Effector memory CD4-positive, alpha-beta T cell (primary cell): ENCODE measurements around the gene AGPAT2.

Source experiments
- DNase-seq, 3 donors: peaks; one replicate each; pipeline ENCODE4 v3.0.0-alpha.2; 2020
- H3K27ac ChIP-seq: 2 replicates; pipeline ENCODE4 v1.7.0; 2013; ENCODE audit warnings: mild to moderate bottlenecking, low read length, moderate library complexity; ENCODE audit not compliant: insufficient read depth, poor library complexity, severe bottlenecking
- H3K27me3 ChIP-seq: replicated peaks from 2 replicates; pipeline ENCODE4 v1.7.0; 2013; ENCODE audit warnings: mild to moderate bottlenecking, low read length; ENCODE audit not compliant: insufficient read depth, control insufficient read depth, poor library complexity, severe bottlenecking
- H3K36me3 ChIP-seq: 2 replicates; pipeline ENCODE4 v1.7.0; 2013; ENCODE audit warnings: mild to moderate bottlenecking, low read length, moderate library complexity; ENCODE audit not compliant: control insufficient read depth, insufficient read depth
- H3K4me1 ChIP-seq: 2 replicates; pipeline ENCODE4 v1.7.0; 2013; ENCODE audit warnings: low read length, mild to moderate bottlenecking; ENCODE audit not compliant: control insufficient read depth, insufficient read depth, poor library complexity, severe bottlenecking
- H3K4me3 ChIP-seq: 2 replicates; pipeline ENCODE4 v1.7.0; 2013; ENCODE audit warnings: low read length, low read depth, mild to moderate bottlenecking; ENCODE audit not compliant: insufficient read depth, poor library complexity, severe bottlenecking
- H3K9me3 ChIP-seq: 2 replicates; pipeline ENCODE4 v1.7.0; 2013; ENCODE audit warnings: mild to moderate bottlenecking, low read length, moderate library complexity; ENCODE audit not compliant: control insufficient read depth

The AGPAT2 gene

DNA sequence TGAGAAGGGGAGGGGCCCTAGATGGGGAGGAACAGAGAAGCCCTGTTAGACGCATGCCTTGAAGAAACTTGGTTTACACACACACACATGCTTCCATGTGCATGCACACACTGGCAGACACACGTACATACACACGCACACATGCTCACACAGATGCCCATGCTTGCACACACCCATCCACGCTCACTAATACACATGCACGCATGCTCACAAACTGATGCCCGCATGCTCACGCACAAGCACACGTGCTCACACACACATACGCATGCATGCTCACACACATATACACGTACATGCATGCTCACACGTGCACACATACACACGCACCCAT lies 56.6 kb downstream of the AGPAT2 start:
- no peaks in the 10 kb centered on the region for H3K4me1 ChIP-seq
- no peak overlapping the region for H3K4me3 ChIP-seq
- H3K27ac ChIP-seq: no peak overlapping the region
- DNase-seq: no peak
- H3K9me3 ChIP-seq: no peaks in the 10 kb centered on the region
- H3K36me3 ChIP-seq: no peaks in the 10 kb centered on the region
- H3K27me3 ChIP-seq: no peaks in the 10 kb centered on the region

DNA sequence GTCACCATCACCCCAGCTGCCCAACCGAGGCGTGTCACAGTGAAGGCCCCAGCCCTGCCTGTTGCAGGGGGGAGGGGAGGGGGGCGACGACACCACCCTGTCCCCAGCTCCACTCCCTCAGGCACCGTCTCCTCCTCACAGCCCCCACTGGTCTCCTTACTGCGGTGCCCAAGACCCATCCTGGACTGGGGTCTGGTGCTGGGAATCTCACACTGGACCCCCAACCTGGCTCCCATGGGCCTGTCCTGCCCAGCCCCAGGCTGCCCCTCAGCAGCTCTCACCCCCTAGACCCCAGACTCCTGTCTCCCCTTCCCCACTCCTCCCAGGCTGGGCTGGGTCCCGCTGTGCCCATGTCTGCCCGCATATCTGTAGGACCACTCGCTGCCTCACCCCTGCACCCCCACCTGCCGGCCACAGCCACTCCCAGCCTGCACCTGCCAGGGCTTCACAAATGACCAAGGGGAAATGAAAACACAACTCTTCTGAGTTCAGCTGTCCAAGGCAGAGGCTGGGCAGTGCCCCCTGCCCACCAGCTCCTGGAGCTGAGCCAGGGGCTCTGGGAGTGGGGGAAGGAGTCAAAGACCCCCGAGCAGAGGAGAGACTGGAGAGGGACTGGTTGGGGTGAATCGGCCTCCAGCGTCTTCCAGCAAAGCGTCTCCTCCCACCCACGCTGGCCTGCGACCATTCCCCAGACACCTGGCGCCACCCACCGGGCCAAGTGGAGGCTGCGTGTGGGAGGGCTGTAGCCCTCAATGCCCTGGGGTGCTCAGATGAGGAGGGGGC lies 57.2 kb downstream of the AGPAT2 start:
- DNase-seq: peak in 2 of 3 donors; percentile 18 to 34
- Histone ChIP-seq H3K36me3 (no peaks in the 10 kb centered on the region), H3K4me3 (no peak overlapping the region), H3K27me3 (no peaks in the 10 kb centered on the region), H3K4me1 (no peaks in the 10 kb centered on the region), H3K9me3 (no peaks in the 10 kb centered on the region), H3K27ac (no peak overlapping the region)

DNA sequence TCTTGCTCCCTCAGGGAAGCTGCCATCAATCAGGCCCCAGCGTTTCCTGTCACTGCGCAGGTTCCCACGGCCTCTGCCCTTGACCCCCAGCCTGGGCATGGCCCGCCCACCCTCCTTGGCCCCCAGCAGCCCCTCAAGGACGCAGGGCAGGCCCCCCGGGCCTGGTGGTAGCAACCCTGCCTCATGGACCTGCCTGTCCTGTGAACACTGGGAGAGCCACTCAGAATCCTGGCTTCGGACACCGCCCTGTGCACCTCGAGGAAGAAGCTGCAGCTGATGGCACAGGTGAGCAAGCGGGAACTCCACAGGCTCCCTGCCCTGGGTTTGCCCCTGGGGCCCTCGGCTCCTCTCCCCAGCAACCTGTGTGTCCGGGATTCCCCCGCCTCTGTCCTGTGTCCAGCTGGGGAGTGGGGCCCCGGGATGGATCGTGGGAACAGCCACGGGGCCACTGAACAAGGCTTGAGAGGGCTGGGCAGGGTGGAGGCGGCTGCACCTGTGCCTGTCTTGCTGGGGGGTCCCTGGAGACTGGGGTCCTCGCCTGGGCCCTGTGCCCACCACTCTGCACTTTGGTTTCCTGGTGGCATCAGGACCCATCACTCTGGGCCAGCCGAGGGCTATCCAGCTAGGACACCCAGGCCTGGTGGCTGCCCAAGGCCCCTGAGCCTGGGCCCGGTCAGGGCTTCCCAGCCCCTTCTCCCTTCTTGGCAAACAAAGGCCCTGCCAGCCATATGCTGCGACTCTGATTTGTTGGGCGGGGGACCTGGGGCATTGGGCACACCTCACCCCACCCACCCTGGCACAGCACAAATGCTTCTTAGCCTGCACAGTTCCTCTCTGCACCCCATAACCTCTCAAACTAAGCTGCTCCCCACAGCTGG lies 58.0 kb downstream of the AGPAT2 start:
- Histone ChIP-seq H3K27me3 (no peaks in the 10 kb centered on the region), H3K36me3 (no peaks in the 10 kb centered on the region), H3K4me3 (no peak overlapping the region), H3K9me3 (no peaks in the 10 kb centered on the region), H3K27ac (no peak overlapping the region), H3K4me1 (no peaks in the 10 kb centered on the region)
- no peak for DNase-seq

DNA sequence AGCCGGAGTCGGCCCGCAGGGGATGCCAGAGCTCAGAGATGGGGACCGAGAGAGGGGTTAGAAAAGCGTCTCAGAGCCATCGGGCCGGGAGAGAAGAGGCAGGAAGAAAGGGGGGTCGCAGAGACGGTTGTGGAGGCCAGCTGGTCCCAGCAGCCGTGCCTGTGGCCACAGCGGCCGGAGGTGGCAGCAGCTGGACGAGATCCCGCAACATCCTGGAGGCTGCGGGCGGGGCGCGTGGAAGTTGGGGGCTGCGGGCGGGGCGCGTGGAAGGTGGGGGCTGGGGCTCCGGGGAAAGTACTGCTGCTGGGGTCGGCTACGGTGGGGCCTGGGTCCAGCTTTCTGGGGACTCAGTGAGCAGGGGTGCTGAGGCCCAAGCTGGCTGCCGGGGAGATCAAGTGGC lies 59.0 kb downstream of the AGPAT2 start:
- no peaks in the 10 kb centered on the region for H3K4me1 ChIP-seq
- no peaks in the 10 kb centered on the region for H3K36me3 ChIP-seq
- no peak for DNase-seq

DNA sequence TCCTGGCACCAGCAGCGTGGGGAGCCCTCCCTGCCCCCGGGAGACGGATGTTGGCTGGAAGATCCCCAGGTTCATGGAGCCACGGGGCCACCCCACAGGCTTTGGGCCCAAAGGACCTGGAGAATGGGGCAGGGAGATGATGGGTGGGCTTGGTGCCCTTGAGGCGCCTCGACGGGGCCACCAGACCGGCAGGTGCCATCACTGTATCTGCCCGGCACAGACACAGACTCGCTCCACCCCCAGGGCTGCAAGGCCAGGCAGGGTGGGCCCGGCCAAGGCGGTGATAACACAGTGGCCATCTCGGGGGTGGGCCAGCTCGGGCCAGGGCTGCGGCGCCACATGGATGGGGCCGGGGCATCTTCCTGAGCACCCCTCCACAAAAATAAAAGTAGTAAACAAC lies 59.6 kb downstream of the AGPAT2 start:
- Histone ChIP-seq H3K9me3 (no peaks in the 10 kb centered on the region), H3K4me3 (no peak overlapping the region), H3K27ac (no peak overlapping the region), H3K27me3 (no peaks in the 10 kb centered on the region), H3K4me1 (no peaks in the 10 kb centered on the region), H3K36me3 (no peaks in the 10 kb centered on the region)
- no peak for DNase-seq

More for the DNA sequence above, 59.0 kb downstream of the AGPAT2 start:
- no peak overlapping the region for H3K4me3 ChIP-seq
- H3K27me3 ChIP-seq: no peaks in the 10 kb centered on the region
- no peak overlapping the region for H3K27ac ChIP-seq
- H3K9me3 ChIP-seq: no peaks in the 10 kb centered on the region

DNA sequence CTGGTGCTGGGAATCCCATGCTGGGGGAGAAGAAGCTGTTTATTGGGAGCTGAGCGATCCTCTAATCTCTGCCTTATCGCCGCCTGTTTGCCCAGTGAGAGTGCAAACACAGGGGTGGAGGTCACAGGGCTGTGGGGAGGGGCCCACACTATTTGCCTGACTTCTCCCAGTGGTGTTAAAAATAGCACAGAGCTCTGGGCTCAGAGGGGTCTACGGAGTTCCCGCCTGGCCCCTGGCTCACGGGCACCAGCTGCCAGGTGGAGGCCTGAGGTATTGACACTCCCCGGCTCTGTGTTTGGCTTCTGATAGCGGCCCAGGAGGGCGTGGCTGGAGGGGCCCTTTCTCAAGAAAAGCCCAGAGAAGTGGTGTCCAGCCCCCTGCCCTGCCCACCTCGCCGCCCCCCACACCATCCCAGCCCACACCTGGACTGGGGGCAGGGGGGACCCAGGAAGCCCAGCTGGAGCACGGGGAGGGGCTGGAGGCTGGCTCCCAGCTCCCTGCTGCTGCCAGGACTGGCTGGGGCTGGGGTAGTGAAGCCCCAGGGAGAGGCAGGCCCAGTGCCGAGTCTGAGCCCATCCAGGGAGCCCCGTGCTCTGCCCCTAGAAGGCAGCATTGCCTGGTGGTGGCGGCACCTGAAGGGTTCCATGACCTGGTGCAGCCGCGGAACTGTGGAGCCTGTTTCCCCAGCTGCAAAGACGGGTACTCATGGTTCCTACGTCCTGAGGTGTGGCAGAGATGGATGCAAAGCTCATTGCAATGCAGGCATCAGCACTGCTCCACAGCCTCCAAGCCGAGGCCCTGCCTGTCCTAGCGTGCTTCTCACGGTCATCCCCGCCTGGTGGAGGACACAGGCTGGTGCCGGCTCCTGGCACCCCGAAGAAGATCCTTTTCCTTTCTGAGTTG lies 60.3 kb downstream of the AGPAT2 start:
- H3K4me3 ChIP-seq: no peak overlapping the region
- DNase-seq: no peak
- no peaks in the 10 kb centered on the region for H3K4me1 ChIP-seq
- no peaks in the 10 kb centered on the region for H3K27me3 ChIP-seq
- H3K36me3 ChIP-seq: no peaks in the 10 kb centered on the region
- H3K9me3 ChIP-seq: no peaks in the 10 kb centered on the region
- no peak overlapping the region for H3K27ac ChIP-seq

DNA sequence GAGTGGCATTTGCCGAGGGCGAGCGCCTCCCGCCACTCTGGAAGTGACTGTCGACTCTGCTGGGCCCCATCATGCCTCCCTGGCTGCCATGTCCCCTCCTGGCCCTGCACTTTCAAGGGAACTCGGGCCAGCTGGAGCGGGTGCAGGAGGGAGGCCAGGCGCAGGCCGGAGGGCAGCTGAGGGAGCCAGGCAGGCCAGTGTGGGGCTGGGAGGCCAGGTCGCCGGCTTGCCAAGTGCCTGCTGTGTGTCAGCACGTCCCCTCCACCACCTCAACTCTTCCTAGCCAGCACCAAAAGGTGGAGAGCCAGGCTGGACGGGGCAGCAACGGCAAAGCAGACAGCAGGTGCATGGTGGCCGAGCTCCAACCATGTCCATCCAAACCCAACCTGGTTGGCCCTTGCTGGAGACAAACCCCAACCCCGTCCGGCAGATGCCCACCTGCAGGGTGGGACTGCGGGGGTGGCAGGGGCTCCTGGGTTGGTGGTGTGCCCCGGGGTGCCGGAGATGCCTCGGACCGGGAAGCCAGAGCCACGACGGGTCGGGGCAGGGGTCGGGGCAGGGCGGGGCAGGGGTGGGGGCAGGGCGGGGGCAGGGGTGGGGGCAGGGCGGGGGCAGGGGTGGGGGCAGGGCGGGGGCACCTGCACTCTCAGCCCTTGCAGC lies 61.1 kb downstream of the AGPAT2 start:
- DNase-seq: no peak
- no peaks in the 10 kb centered on the region for H3K4me1 ChIP-seq

DNA sequence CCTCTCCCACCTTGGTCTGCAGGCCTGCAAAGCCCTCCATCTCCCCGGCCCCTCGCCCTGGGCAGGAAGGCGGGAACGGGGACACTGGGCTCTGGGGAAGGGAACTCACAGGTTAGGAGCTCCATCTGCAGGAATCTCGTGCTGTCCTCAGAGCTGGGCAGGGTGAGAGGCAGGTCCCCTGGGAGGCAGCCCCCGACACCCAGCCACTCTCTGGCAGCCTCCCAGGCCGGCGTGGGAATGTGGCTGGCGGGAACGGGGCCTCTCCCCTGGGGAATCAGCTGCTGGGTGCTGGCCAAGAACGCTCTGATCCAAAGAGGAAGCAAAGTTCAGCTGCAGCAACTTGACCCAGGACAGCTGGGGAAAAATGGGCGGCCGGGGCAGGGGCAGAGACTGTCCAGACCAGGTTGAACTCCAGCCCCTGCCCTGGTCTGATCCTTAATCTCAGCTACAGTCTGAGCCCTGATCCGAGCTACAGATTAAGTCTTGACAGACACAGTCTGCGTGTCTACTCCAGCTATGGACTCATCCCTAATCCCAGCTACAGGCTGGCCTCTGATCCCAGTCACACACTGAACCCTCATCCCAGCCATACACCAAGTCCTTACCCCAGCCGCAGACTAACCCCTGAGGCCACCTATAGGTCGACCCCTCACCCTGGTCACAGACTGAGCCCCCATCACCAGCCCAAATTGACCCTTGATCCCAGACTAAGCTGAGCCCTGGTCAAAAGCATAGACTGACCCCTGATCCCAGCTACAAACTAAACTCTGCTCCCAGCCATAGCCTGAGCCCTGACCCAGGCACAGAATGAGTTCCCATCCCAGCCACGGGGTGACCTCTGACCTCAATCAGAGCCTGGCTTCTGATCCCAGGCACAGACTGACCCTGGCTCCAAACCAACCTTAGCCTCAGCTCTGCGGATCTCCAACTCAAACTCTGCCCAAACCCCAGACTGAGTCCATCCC lies 61.9 kb downstream of the AGPAT2 start:
- no peak overlapping the region for H3K4me3 ChIP-seq
- no peaks in the 10 kb centered on the region for H3K9me3 ChIP-seq
- no peaks in the 10 kb centered on the region for H3K36me3 ChIP-seq
- H3K27me3 ChIP-seq: no peaks in the 10 kb centered on the region
- DNase-seq: no peak
- no peak overlapping the region for H3K27ac ChIP-seq
- H3K4me1 ChIP-seq: no peaks in the 10 kb centered on the region

More for the DNA sequence above, 61.1 kb downstream of the AGPAT2 start:
- Histone ChIP-seq H3K4me3 (no peak overlapping the region), H3K27ac (no peak overlapping the region), H3K9me3 (no peaks in the 10 kb centered on the region), H3K36me3 (no peaks in the 10 kb centered on the region), H3K27me3 (no peaks in the 10 kb centered on the region)
